Liver (tissue), 9 donors: Measurements from ENCODE around the gene RAPSN. TPM values are rescaled to one million over a fixed set of nuclear protein-coding genes. Genes with fewer than 3 reads are reported as not detected.
A peak's percentile ranks its signal among the peaks of the same experiment; 100 is the strongest.

ENCODE experiments used
- DNase-seq: peaks from one replicate; pipeline ENCODE4 v3.0.0-alpha.2; 2017; ENCODE audit warnings: low spot score
- H3K27ac ChIP-seq, 2 donors: one replicate each; pipeline ENCODE4 v1.7.0; 2013; ENCODE audit warnings: inconsistent platforms in 2 of 2, low read length in 2 of 2, control low read depth in 1 of 2, low read depth in 1 of 2, mild to moderate bottlenecking in 1 of 2
- H3K27me3 ChIP-seq, 4 donors: one replicate each; pipeline versions ENCODE4 v1.6.1 to v1.7.0; 2013; ENCODE audit warnings: low read length in 3 of 4, inconsistent platforms in 1 of 4, mild to moderate bottlenecking in 1 of 4, moderate library complexity in 1 of 4; ENCODE audit not compliant: control insufficient read depth in 4 of 4, insufficient read depth in 4 of 4
- H3K36me3 ChIP-seq, 4 donors: one replicate each; pipeline versions ENCODE4 v1.6.1 to v1.7.0; 2013; ENCODE audit warnings: low read length in 3 of 4, mild to moderate bottlenecking in 3 of 4, low read depth in 1 of 4, moderate library complexity in 1 of 4; ENCODE audit not compliant: control insufficient read depth in 4 of 4, insufficient read depth in 3 of 4
- H3K4me1 ChIP-seq, 4 donors: one replicate each; pipeline versions ENCODE4 v1.6.1 to v1.7.0; 2013; ENCODE audit warnings: low read length in 3 of 4, mild to moderate bottlenecking in 3 of 4, moderate library complexity in 1 of 4; ENCODE audit not compliant: control insufficient read depth in 4 of 4, insufficient read depth in 4 of 4
- H3K4me3 ChIP-seq, 3 donors: one replicate each; pipeline versions ENCODE4 v1.6.1 to v1.7.0; 2013; ENCODE audit warnings: low read length in 3 of 3, control low read depth in 1 of 3, low read depth in 1 of 3, mild to moderate bottlenecking in 1 of 3
- H3K9ac ChIP-seq, 2 donors: one replicate each; pipeline ENCODE4 v1.7.0; 2013; ENCODE audit warnings: low read length in 2 of 2, mild to moderate bottlenecking in 2 of 2, moderate library complexity in 2 of 2, control low read depth in 1 of 2, low read depth in 1 of 2
- H3K9me3 ChIP-seq, 4 donors: one replicate each; pipeline versions ENCODE4 v1.6.1 to v1.7.0; 2013; ENCODE audit warnings: low read length in 3 of 4; ENCODE audit not compliant: control insufficient read depth in 4 of 4
- ATF3 ChIP-seq: IDR thresholded peaks from 2 replicates; pipeline ENCODE4 v1.6.1; 2016; ENCODE audit warnings: antibody characterized with exemption
- CTCF ChIP-seq: fragments of 150-350 bp; IDR thresholded peaks from 2 replicates; pipeline ENCODE4 v1.5.1; 2017; ENCODE audit warnings: improper control_type of control experiment, low read depth, low read length; ENCODE audit not compliant: missing input control
- EGR1 ChIP-seq, 2 donors: IDR thresholded peaks; 2 replicates each; pipeline ENCODE4 v1.6.1; 2016 to 2018; ENCODE audit warnings: antibody characterized with exemption in 2 of 2, low read depth in 2 of 2
- FOXA1 ChIP-seq: IDR thresholded peaks from 2 replicates; pipeline ENCODE4 v1.6.1; 2016; ENCODE audit warnings: antibody characterized with exemption
- FOXA2 ChIP-seq: IDR thresholded peaks from 2 replicates; pipeline ENCODE4 v1.6.1; 2016; ENCODE audit warnings: antibody characterized with exemption
- GABPA ChIP-seq, 2 donors: IDR thresholded peaks in 1 of 2; conservative IDR thresholded peaks in 1 of 2; 2 replicates each; pipeline ENCODE4 v1.6.1; 2016; ENCODE audit warnings: antibody characterized with exemption in 2 of 2, mild to moderate bottlenecking in 1 of 2, moderate library complexity in 1 of 2
- HNF4A ChIP-seq, 2 donors: conservative IDR thresholded peaks; 2 replicates each; pipeline ENCODE4 v1.6.1; 2016; ENCODE audit warnings: antibody characterized with exemption in 2 of 2, mild to moderate bottlenecking in 2 of 2
- HNF4G ChIP-seq: IDR thresholded peaks from 2 replicates; pipeline ENCODE4 v1.6.1; 2016; ENCODE audit warnings: antibody characterized with exemption
- JUND ChIP-seq, 2 donors: IDR thresholded peaks; 2 replicates each; pipeline ENCODE4 v1.6.1; 2016; ENCODE audit warnings: antibody characterized with exemption in 2 of 2
- MAX ChIP-seq: IDR thresholded peaks from 2 replicates; pipeline ENCODE4 v1.6.1; 2016; ENCODE audit warnings: antibody characterized with exemption
- NR2F2 ChIP-seq: IDR thresholded peaks from 2 replicates; pipeline ENCODE4 v1.6.1; 2016; ENCODE audit warnings: antibody characterized with exemption
- RAD21 ChIP-seq, 2 donors: IDR thresholded peaks; 2 replicates each; pipeline ENCODE4 v1.6.1; 2016; ENCODE audit warnings: antibody characterized with exemption in 2 of 2, mild to moderate bottlenecking in 2 of 2
- REST ChIP-seq: IDR thresholded peaks from 2 replicates; pipeline ENCODE4 v1.6.1; 2016; ENCODE audit warnings: antibody characterized with exemption, mild to moderate bottlenecking
- RXRA ChIP-seq, 2 donors: IDR thresholded peaks; 2 replicates each; pipeline ENCODE4 v1.6.1; 2017 to 2018; ENCODE audit warnings: antibody characterized with exemption in 2 of 2, mild to moderate bottlenecking in 1 of 2
- SP1 ChIP-seq: IDR thresholded peaks from 2 replicates; pipeline ENCODE4 v1.6.1; 2018; ENCODE audit warnings: antibody characterized with exemption, mild to moderate bottlenecking
- TAF1 ChIP-seq: conservative IDR thresholded peaks from 2 replicates; pipeline ENCODE4 v1.6.1; 2016; ENCODE audit warnings: antibody characterized with exemption, mild to moderate bottlenecking
- YY1 ChIP-seq: IDR thresholded peaks from 2 replicates; pipeline ENCODE4 v1.6.1; 2016; ENCODE audit warnings: antibody characterized with exemption, mild to moderate bottlenecking
- ZBTB33 ChIP-seq: IDR thresholded peaks from 2 replicates; pipeline ENCODE4 v1.6.1; 2016; ENCODE audit warnings: antibody characterized with exemption
- WGBS: extraction: QIAGEN DNeasy Blood & Tissue Kit; methylation state at CpG from one replicate; pipeline ENCODE4 v1.1.7; 2013; 5-methylcytosine and 5-hydroxymethylcytosine counted together
- polyA plus RNA-seq, 2 donors: library from polyadenylated mRNA; stranded (reverse) in 1 of 2; unstranded in 1 of 2; fragments of 200-250 nt in 1 of 2; fragments of >200 nt in 1 of 2; fragmentation: Nextera tagmentation in 1 of 2; extraction: Ambion mirVana in 1 of 2; gene quantifications; one replicate each; pipeline versions ENCODE4 v1.2.1 to v1.2.3, GENCODE V29; 2013 to 2015
- total RNA-seq, 2 donors: library from RNA; depleted of rRNA; stranded (reverse); fragments of >200 nt; gene quantifications; one replicate each; pipeline ENCODE4 v1.2.3, GENCODE V29; 2014
- donor health status: healthy.
- donor health status: healthy.
- donor health status: healthy.
- donor health status: healthy.
- donor health status: healthy.

Gene RAPSN
- total and polyA plus RNA-seq, 4 donors = 0.12 to 0.59 (median 0.28) TPM; not detected in 1

- H3K9me3 ChIP-seq = no peaks in the 10 kb centered on the region
- 49% methylated on average over 7 of the region's 7 CpGs for WGBS
- peaks cover 3 to 54% (median 38%) of the 10 kb centered on the region in 4 donors for H3K4me1 ChIP-seq
- no peak overlapping the region for H3K9ac ChIP-seq
- H3K27ac ChIP-seq = peak overlapping the region; percentile 86 to 93
- no peak for DNase-seq
- no peak overlapping the region for H3K4me3 ChIP-seq
- no peaks in the 10 kb centered on the region for H3K27me3 ChIP-seq
- no peaks in the 10 kb centered on the region for H3K36me3 ChIP-seq
- TF ChIP-seq YY1 (peak; percentile 91), HNF4G (peak; percentile 38), CTCF (no peak), ZBTB33 (peak; percentile 43), RAD21 (IDR thresholded peaks at IDR 0.05) (peak; percentile 29 to 54), RXRA (IDR thresholded peaks at IDR 0.05) (peak; percentile 91 to 93), EGR1 (IDR thresholded peaks at IDR 0.05; ENCODE audit: low read depth in 2 of 2) (peak in 1 of 2 donors; percentile 27), SP1 (peak; percentile 90), ATF3 (peak; percentile 58), FOXA1 (peak; percentile 14), GABPA (IDR thresholded peaks at IDR 0.05 in 1 of 2, conservative IDR thresholded peaks at IDR 0.05 in 1 of 2) (peak in 1 of 2 donors; percentile 64), TAF1 (peak; percentile 31), FOXA2 (peak; percentile 25), MAX (peak; percentile 43), NR2F2 (peak; percentile 44), JUND (IDR thresholded peaks at IDR 0.05) (peak; percentile 77 to 82), HNF4A (conservative IDR thresholded peaks at IDR 0.05) (peak; percentile 84 to 87), REST (peak; percentile 70)
Observed at GRCh38 chr11:47434011-47434786, 14.7 kb downstream of the RAPSN start.
